GM21576 (cell line): ENCODE results near the gene BPGM.

Experiments
- ATAC-seq: cut with Tn5 transposase; IDR thresholded peaks from one replicate; pipeline ENCODE4 v1.9.1; 2021; ENCODE audit warnings: mild to moderate bottlenecking, moderate library complexity; ENCODE audit not compliant: unreplicated experiment

Gene BPGM

GRCh38 chr7:134694767-134695166 lies 48.1 kb downstream of the BPGM start:
- no peak for ATAC-seq

- ATAC-seq = no peak
These were observed 48.7 kb downstream of the BPGM start for GRCh38 chr7:134695321-134695860.

GRCh38 chr7:134696261-134696660 lies 49.6 kb downstream of the BPGM start:
- no peak for ATAC-seq

GRCh38 chr7:134697205-134697886 lies 50.7 kb downstream of the BPGM start:
- ATAC-seq = no peak

GRCh38 chr7:134698481-134698880 lies 51.8 kb downstream of the BPGM start:
- ATAC-seq = no peak

GRCh38 chr7:134699021-134699818 lies 52.6 kb downstream of the BPGM start:
- no peak for ATAC-seq

- no peak for ATAC-seq
These were observed 53.2 kb downstream of the BPGM start for GRCh38 chr7:134699899-134700298.

GRCh38 chr7:134701272-134701671 lies 54.6 kb downstream of the BPGM start:
- ATAC-seq = no peak

- ATAC-seq = no peak
These were observed 56.0 kb downstream of the BPGM start for GRCh38 chr7:134702366-134703240.

- ATAC-seq = no peak
These were observed 56.6 kb downstream of the BPGM start for GRCh38 chr7:134703241-134703594.

GRCh38 chr7:134703782-134704181 lies 57.1 kb downstream of the BPGM start:
- no peak for ATAC-seq

GRCh38 chr7:134704827-134705226 lies 58.2 kb downstream of the BPGM start:
- no peak for ATAC-seq

- ATAC-seq = no peak
These were observed 59.1 kb downstream of the BPGM start for GRCh38 chr7:134705716-134706115.

GRCh38 chr7:134706468-134706867 lies 59.8 kb downstream of the BPGM start:
- ATAC-seq = no peak

GRCh38 chr7:134707663-134708378 lies 61.2 kb downstream of the BPGM start:
- ATAC-seq = no peak

- ATAC-seq = no peak
These were observed 62.0 kb downstream of the BPGM start for GRCh38 chr7:134708692-134709091.

- ATAC-seq = no peak
These were observed 62.5 kb downstream of the BPGM start for GRCh38 chr7:134709197-134709596.

GRCh38 chr7:134710511-134710853 lies 63.8 kb downstream of the BPGM start:
- ATAC-seq = no peak

GRCh38 chr7:134710854-134711624 lies 64.4 kb downstream of the BPGM start:
- no peak for ATAC-seq

GRCh38 chr7:134712196-134712595 lies 65.5 kb downstream of the BPGM start:
- no peak for ATAC-seq
